H1 (cell line): Measurements from ENCODE around the gene KAZALD1. TPM values are rescaled to one million over a fixed set of nuclear protein-coding genes. Genes with fewer than 3 reads are reported as not detected.

Experiments
- BCL11A ChIP-seq, 2 experiments: IDR thresholded peaks; one replicate each; pipeline ENCODE4 v1.6.1; 2011; ENCODE audit warnings: low read depth in 2 of 2, low read length in 2 of 2, mild to moderate bottlenecking in 2 of 2
- EGR1 ChIP-seq: IDR thresholded peaks from 2 replicates; pipeline ENCODE4 v1.6.1; 2011; ENCODE audit warnings: low read depth, low read length, borderline replicate concordance
- FOSL1 ChIP-seq: IDR thresholded peaks from 2 replicates; pipeline ENCODE4 v1.6.1; 2011; ENCODE audit warnings: mild to moderate bottlenecking, low read depth, low read length, moderate library complexity; ENCODE audit not compliant: insufficient read depth
- JUN ChIP-seq: IDR thresholded peaks from 2 replicates; pipeline ENCODE4 v1.6.1; 2011; ENCODE audit warnings: low read depth, mild to moderate bottlenecking, improper control_type of control experiment, low read length
- JUND ChIP-seq: IDR thresholded peaks from 2 replicates; pipeline ENCODE4 v1.6.1; 2011; ENCODE audit warnings: mild to moderate bottlenecking, improper control_type of control experiment, low read length
- NRF1 ChIP-seq: IDR thresholded peaks from 2 replicates; pipeline ENCODE4 v1.6.1; 2011; ENCODE audit warnings: mild to moderate bottlenecking, low read depth, low read length, improper control_type of control experiment
- RBBP5 ChIP-seq: IDR thresholded peaks from 2 replicates; pipeline ENCODE4 v1.7.1; 2012; ENCODE audit warnings: low read depth, mild to moderate bottlenecking, inconsistent platforms, low read length, moderate library complexity, borderline replicate concordance
- SAP30 ChIP-seq: fragments of 300-600 bp; sonication (generic); IDR thresholded peaks from 2 replicates; pipeline ENCODE4 v1.7.1; 2012; ENCODE audit warnings: low read length, moderate library complexity, mild to moderate bottlenecking, inconsistent platforms; ENCODE audit not compliant: insufficient read depth, insufficient replicate concordance
- SIRT6 ChIP-seq: IDR thresholded peaks from one replicate; pipeline ENCODE4 v1.7.1; 2012; ENCODE audit warnings: low read length, inconsistent platforms
- SIX5 ChIP-seq: IDR thresholded peaks from 2 replicates; pipeline ENCODE4 v1.6.1; 2011; ENCODE audit warnings: mild to moderate bottlenecking, low read depth, low read length
- TCF12 ChIP-seq: IDR thresholded peaks from 2 replicates; pipeline ENCODE4 v1.6.1; 2011; ENCODE audit warnings: low read depth, mild to moderate bottlenecking, low read length
- ZNF274 ChIP-seq: IDR thresholded peaks from 2 replicates; pipeline ENCODE4 v1.7.0; 2012; ENCODE audit warnings: low read length, borderline replicate concordance; ENCODE audit errors: extremely low read depth
- polyA plus RNA-seq, 7 experiments: library from polyadenylated mRNA; depleted of rRNA in 3 of 7; stranded (reverse) in 5 of 7; unstranded in 2 of 7; fragments of >200 nt in 5 of 7; fragments of 200-250 nt in 2 of 7; gene quantifications; 1 replicate in 5 of 7; 2 replicates in 1 of 7; 4 replicates in 1 of 7; pipeline versions ENCODE4 v1.2.1 to v1.2.3, GENCODE V29; 2011 to 2013; ENCODE audit warnings: missing spikeins in 2 of 7, mixed read lengths in 2 of 7
- total RNA-seq: library from RNA; stranded (reverse); fragmentation: NEBNext Ultra II Directional; extraction: Animal tissue kit (Norgen Biotek cat#: 25700); gene quantifications from 2 replicates; pipeline ENCODE4 v1.2.1, GENCODE V29; 2021
- TF ChIP-seq, protein P1 (sequence below): fragments of 300-600 bp; sonication (generic); IDR thresholded peaks from 2 replicates; pipeline ENCODE4 v1.7.1; 2012; ENCODE audit warnings: low read length, moderate library complexity, mild to moderate bottlenecking, inconsistent platforms; ENCODE audit not compliant: insufficient replicate concordance

The KAZALD1 gene
- total and polyA plus RNA-seq, 2 of the 8 experiments (the other 6 are each of a cell fraction or from before 2014, with no cell fraction given) = 0.65 to 1.9 TPM

DNA sequence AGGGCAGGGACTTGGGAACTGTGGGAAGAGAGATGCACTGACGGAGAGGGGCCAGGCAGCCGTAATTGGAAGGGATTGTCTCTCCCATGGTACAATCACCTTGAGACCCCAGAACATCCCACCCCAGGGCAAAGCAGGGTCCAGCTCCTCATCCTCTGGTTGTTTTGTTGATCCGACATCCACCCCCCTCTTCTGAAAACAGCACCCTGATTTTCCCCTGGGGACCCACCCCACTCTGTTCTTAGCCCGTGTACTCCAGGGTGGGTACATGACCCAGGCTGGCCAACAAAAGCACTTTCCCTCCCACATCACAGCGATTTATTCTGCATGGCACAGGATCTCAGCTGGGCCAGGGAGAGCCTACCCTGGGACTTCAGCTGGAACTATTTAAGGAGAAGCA lies 45.0 kb upstream of the KAZALD1 start (continued):
- TF ChIP-seq, protein P1, sequence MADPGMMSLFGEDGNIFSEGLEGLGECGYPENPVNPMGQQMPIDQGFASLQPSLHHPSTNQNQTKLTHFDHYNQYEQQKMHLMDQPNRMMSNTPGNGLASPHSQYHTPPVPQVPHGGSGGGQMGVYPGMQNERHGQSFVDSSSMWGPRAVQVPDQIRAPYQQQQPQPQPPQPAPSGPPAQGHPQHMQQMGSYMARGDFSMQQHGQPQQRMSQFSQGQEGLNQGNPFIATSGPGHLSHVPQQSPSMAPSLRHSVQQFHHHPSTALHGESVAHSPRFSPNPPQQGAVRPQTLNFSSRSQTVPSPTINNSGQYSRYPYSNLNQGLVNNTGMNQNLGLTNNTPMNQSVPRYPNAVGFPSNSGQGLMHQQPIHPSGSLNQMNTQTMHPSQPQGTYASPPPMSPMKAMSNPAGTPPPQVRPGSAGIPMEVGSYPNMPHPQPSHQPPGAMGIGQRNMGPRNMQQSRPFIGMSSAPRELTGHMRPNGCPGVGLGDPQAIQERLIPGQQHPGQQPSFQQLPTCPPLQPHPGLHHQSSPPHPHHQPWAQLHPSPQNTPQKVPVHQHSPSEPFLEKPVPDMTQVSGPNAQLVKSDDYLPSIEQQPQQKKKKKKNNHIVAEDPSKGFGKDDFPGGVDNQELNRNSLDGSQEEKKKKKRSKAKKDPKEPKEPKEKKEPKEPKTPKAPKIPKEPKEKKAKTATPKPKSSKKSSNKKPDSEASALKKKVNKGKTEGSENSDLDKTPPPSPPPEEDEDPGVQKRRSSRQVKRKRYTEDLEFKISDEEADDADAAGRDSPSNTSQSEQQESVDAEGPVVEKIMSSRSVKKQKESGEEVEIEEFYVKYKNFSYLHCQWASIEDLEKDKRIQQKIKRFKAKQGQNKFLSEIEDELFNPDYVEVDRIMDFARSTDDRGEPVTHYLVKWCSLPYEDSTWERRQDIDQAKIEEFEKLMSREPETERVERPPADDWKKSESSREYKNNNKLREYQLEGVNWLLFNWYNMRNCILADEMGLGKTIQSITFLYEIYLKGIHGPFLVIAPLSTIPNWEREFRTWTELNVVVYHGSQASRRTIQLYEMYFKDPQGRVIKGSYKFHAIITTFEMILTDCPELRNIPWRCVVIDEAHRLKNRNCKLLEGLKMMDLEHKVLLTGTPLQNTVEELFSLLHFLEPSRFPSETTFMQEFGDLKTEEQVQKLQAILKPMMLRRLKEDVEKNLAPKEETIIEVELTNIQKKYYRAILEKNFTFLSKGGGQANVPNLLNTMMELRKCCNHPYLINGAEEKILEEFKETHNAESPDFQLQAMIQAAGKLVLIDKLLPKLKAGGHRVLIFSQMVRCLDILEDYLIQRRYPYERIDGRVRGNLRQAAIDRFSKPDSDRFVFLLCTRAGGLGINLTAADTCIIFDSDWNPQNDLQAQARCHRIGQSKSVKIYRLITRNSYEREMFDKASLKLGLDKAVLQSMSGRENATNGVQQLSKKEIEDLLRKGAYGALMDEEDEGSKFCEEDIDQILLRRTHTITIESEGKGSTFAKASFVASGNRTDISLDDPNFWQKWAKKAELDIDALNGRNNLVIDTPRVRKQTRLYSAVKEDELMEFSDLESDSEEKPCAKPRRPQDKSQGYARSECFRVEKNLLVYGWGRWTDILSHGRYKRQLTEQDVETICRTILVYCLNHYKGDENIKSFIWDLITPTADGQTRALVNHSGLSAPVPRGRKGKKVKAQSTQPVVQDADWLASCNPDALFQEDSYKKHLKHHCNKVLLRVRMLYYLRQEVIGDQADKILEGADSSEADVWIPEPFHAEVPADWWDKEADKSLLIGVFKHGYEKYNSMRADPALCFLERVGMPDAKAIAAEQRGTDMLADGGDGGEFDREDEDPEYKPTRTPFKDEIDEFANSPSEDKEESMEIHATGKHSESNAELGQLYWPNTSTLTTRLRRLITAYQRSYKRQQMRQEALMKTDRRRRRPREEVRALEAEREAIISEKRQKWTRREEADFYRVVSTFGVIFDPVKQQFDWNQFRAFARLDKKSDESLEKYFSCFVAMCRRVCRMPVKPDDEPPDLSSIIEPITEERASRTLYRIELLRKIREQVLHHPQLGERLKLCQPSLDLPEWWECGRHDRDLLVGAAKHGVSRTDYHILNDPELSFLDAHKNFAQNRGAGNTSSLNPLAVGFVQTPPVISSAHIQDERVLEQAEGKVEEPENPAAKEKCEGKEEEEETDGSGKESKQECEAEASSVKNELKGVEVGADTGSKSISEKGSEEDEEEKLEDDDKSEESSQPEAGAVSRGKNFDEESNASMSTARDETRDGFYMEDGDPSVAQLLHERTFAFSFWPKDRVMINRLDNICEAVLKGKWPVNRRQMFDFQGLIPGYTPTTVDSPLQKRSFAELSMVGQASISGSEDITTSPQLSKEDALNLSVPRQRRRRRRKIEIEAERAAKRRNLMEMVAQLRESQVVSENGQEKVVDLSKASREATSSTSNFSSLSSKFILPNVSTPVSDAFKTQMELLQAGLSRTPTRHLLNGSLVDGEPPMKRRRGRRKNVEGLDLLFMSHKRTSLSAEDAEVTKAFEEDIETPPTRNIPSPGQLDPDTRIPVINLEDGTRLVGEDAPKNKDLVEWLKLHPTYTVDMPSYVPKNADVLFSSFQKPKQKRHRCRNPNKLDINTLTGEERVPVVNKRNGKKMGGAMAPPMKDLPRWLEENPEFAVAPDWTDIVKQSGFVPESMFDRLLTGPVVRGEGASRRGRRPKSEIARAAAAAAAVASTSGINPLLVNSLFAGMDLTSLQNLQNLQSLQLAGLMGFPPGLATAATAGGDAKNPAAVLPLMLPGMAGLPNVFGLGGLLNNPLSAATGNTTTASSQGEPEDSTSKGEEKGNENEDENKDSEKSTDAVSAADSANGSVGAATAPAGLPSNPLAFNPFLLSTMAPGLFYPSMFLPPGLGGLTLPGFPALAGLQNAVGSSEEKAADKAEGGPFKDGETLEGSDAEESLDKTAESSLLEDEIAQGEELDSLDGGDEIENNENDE = no peak
- TF ChIP-seq JUN (no peak), BCL11A (IDR thresholded peaks at IDR 0.05; ENCODE audit: low read depth in 2 of 2, low read length in 2 of 2) (no peak), RBBP5 (no peak), ZNF274 (no peak), JUND (no peak), EGR1 (no peak), FOSL1 (no peak), SIX5 (no peak), TCF12 (no peak), NRF1 (no peak), SIRT6 (no peak), SAP30 (no peak)
